RWPE2 (cell line): ENCODE data around the gene PUM1.

ENCODE experiments used
- ATAC-seq: fragments of 200-7000 bp; cut with Tn5 transposase; 3 replicates; pipeline ENCODE4 v1.9.1; 2021; ENCODE audit warnings: low read depth
- DNase-seq: peaks from one replicate; pipeline ENCODE4 v3.0.0-alpha.2; 2020; ENCODE audit warnings: low spot score
- H3K27ac ChIP-seq: fragments of 450-650 bp; 2 replicates; pipeline ENCODE4 v1.5.1; 2017; ENCODE audit warnings: mild to moderate bottlenecking; ENCODE audit not compliant: poor library complexity, severe bottlenecking
- H3K27me3 ChIP-seq: fragments of 250-450 bp; sonication (Bioruptor Pico); 2 replicates; pipeline ENCODE4 v1.5.1; 2021; ENCODE audit warnings: mild to moderate bottlenecking, moderate library complexity; ENCODE audit not compliant: insufficient read depth, poor library complexity, severe bottlenecking
- H3K36me3 ChIP-seq: fragments of 250-450 bp; sonication (Bioruptor Pico); 2 replicates; pipeline ENCODE4 v1.5.1; 2020; ENCODE audit warnings: low read depth, mild to moderate bottlenecking, moderate library complexity
- H3K4me1 ChIP-seq: fragments of 250-450 bp; sonication (Bioruptor Pico); 2 replicates; pipeline ENCODE4 v1.5.1; 2021; ENCODE audit warnings: mild to moderate bottlenecking, moderate library complexity; ENCODE audit not compliant: insufficient read depth, poor library complexity, severe bottlenecking
- H3K4me3 ChIP-seq: fragments of 250-450 bp; sonication (Bioruptor Pico); 2 replicates; pipeline ENCODE4 v1.5.1; 2021; ENCODE audit warnings: mild to moderate bottlenecking, moderate library complexity; ENCODE audit not compliant: severe bottlenecking
- H3K9me3 ChIP-seq: fragments of 250-450 bp; sonication (Bioruptor Pico); 2 replicates; pipeline ENCODE4 v1.5.1; 2021; ENCODE audit warnings: mild to moderate bottlenecking, moderate library complexity; ENCODE audit not compliant: severe bottlenecking
- TF ChIP-seq, protein P1 (sequence below): fragments of 450-650 bp; IDR thresholded peaks from one replicate; pipeline ENCODE4 v1.5.1; 2017; ENCODE audit warnings: mild to moderate bottlenecking, moderate library complexity; ENCODE audit not compliant: poor library complexity, severe bottlenecking

PUM1 gene

DNA sequence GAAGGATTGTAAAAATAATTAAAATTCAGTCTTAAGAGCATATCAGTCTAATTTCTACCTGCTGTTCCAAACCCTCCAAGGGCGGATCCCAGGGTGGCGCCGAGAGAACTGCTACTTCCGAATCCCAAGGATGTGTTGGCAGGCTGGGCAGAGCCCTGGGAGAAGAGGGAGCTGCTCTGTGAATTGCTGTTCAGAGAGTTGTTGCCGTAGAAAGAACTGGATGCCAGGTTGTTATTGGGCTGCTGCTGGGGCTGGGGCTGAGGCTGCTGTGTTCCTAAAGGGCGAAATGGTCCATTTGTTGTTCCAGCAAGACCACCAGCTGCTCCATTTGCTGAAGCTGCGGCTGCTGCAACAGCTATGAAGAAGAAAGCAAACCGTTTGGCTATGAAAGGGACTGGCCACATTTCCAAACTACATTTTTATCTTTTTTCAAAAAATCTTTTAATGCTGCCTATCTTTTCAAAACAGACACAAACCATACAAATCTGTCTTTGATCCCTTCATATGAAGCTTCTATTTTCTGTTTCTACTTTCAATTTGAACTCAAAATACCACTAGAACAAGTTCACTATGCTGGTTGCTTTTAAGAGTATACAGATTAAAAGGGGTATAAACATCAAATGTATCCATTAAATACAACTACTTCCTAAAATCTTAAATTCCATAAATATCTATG lies 99.5 kb downstream of the PUM1 start:
- DNase-seq = no peak
- peak overlapping the region; percentile 35 for H3K27ac ChIP-seq
- no peaks in the 10 kb centered on the region for H3K27me3 ChIP-seq
- no peak overlapping the region for H3K4me3 ChIP-seq
- H3K36me3 ChIP-seq = peaks cover 97% of the 10 kb centered on the region
- H3K9me3 ChIP-seq = no peaks in the 10 kb centered on the region
- no peak for ATAC-seq
- TF ChIP-seq, protein P1, sequence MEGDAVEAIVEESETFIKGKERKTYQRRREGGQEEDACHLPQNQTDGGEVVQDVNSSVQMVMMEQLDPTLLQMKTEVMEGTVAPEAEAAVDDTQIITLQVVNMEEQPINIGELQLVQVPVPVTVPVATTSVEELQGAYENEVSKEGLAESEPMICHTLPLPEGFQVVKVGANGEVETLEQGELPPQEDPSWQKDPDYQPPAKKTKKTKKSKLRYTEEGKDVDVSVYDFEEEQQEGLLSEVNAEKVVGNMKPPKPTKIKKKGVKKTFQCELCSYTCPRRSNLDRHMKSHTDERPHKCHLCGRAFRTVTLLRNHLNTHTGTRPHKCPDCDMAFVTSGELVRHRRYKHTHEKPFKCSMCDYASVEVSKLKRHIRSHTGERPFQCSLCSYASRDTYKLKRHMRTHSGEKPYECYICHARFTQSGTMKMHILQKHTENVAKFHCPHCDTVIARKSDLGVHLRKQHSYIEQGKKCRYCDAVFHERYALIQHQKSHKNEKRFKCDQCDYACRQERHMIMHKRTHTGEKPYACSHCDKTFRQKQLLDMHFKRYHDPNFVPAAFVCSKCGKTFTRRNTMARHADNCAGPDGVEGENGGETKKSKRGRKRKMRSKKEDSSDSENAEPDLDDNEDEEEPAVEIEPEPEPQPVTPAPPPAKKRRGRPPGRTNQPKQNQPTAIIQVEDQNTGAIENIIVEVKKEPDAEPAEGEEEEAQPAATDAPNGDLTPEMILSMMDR = no peak
- peaks cover 27% of the 10 kb centered on the region for H3K4me1 ChIP-seq

DNA sequence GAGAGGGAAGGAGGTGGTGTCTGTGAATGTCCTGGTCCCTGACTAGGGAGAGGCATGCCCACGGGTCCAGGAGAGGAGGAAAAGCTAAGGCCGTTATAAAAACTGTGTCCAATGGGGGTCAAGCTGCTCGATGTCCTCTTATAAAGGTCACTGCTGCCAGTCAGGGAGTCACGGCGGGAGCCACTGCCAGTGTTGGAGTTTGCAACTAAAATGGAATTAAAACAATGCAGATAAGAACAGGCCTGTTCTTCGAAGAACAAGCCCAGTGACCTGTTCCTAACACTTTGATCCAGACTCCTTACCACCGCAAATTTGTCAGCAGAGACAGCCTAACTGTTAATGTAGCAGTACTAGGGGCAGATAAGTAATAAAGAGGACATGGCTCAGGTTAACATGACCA lies 100.8 kb downstream of the PUM1 start:
- no peak for ATAC-seq

DNA sequence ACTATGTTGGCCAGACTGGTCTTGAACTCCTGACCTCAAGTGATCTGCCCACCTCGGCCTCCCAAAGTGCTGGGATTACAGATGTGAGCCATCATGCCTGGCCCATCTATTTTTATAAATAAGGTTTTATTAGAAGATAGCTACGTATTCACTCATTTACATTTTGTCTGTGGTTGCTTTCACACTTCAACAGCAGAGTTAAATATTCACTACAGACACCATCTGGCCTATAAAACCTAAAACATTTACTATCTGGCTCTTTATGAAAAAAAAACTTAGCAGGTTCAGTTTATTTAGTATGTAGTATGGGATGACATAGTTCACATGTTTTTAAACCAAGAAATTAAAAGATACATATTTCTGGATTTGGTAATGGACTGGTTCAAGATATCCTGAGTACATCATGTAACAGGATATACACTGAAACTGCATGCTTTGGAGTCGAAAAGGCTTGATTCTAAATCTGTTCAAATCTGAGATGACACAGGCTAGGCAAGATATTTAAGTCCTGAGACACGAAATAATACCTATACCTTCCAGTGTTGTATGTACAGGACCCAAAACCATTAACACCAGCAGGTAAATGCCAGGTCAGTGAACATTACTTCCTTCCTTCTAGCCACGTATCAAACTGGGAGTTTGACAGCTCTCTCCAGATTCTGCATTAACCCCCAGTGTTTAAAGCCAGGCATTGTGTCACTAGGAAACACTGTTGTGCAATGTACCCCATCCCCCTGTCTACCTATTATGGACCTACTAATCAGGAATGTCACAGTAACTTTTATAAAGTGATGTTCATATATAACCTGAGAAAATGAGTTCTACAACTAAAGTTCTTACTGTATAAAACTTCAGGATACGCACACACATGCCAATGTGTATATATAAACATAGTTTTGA lies 102.7 kb downstream of the PUM1 start:
- Histone ChIP-seq H3K4me3 (no peak overlapping the region), H3K9me3 (no peaks in the 10 kb centered on the region), H3K36me3 (peaks cover 97% of the 10 kb centered on the region), H3K4me1 (peaks cover 16% of the 10 kb centered on the region), H3K27me3 (no peaks in the 10 kb centered on the region), H3K27ac (no peak overlapping the region)
- DNase-seq (no peak), ATAC-seq (no peak)
- TF ChIP-seq, protein P1 = no peak

More for the DNA sequence above, 100.8 kb downstream of the PUM1 start:
- Histone ChIP-seq H3K36me3 (peaks cover 97% of the 10 kb centered on the region), H3K27ac (no peak overlapping the region), H3K27me3 (no peaks in the 10 kb centered on the region), H3K4me3 (no peak overlapping the region), H3K9me3 (no peaks in the 10 kb centered on the region), H3K4me1 (peaks cover 27% of the 10 kb centered on the region)
- no peak for DNase-seq
- TF ChIP-seq, protein P1 = no peak

DNA sequence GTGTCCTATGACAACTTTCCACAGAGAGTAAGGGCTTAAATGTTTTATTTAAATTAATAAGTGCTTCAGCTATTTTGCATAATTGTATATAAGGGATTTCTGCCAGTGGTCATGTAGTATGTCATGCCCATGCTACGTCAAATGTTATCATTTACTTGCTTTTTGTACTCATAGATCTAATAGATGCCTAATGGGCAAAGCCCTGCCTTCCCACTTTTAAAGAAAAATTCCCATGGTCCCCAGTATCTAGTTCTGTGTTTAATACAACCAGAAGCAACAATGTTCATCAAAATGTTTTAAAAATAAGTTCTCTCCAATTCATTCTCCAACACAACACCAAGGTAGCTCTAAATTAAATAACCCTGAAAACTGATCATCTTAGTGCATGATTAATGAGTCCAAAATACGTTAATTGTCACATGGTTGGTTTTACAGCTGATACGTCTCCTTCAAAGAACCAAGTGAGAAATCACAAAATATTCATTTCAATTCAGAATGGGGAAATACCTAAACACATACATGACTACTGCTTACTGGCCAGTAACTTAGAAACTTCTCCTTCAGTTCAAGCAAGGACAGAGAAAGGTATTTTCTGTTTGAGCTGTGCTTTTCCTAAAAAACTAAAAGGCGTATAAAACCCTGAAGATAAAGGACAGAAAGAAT lies 107.8 kb downstream of the PUM1 start:
- Histone ChIP-seq H3K4me1 (no peaks in the 10 kb centered on the region), H3K9me3 (no peaks in the 10 kb centered on the region), H3K4me3 (no peak overlapping the region), H3K27ac (no peak overlapping the region), H3K27me3 (no peaks in the 10 kb centered on the region), H3K36me3 (peaks cover 95% of the 10 kb centered on the region)
- TF ChIP-seq, protein P1 = no peak
- DNase-seq = no peak
- no peak for ATAC-seq
